WTC11 (cell line): ENCODE measurements around the gene SLC25A2. TPM values are rescaled to one million over a fixed set of nuclear protein-coding genes. Genes with fewer than 3 reads are reported as not detected.

ENCODE experiments used
- ATAC-seq: fragments of 200-7000 bp; cut with Tn5 transposase; 2 replicates; pipeline ENCODE4 v1.10.0; 2021; ENCODE audit warnings: mild to moderate bottlenecking, moderate library complexity
- CTCF ChIA-PET: fragments of 300-600 bp; sonication (Branson Sonifier 250); formaldehyde crosslinking; loops from one replicate; lab custom pipeline; 2021; ENCODE audit warnings: antibody characterized with exemption; lab: Charles Lee
- POLR2A ChIA-PET: fragments of 350-600 bp; sonication (Branson Sonifier 250); formaldehyde crosslinking; loops from one replicate; lab custom pipeline; 2021; ENCODE audit warnings: antibody characterized with exemption; lab: Charles Lee
- DNase-seq: peaks from one replicate; pipeline ENCODE4 v3.0.0; 2021; ENCODE audit warnings: low spot score
- H3K27ac Mint-ChIP-seq: 2 replicates; pipeline ENCODE4 v1.8.0; 2021; ENCODE audit warnings: mixed read lengths
- H3K27me3 Mint-ChIP-seq: 2 replicates; pipeline ENCODE4 v1.8.0; 2021; ENCODE audit warnings: low read depth, mild to moderate bottlenecking, moderate library complexity, mixed read lengths
- H3K36me3 Mint-ChIP-seq: 2 replicates; pipeline ENCODE4 v1.8.0; 2021; ENCODE audit warnings: mixed read lengths
- H3K4me1 Mint-ChIP-seq: 2 replicates; pipeline ENCODE4 v1.8.0; 2022; ENCODE audit warnings: mixed read lengths
- H3K4me3 Mint-ChIP-seq: 2 replicates; pipeline ENCODE4 v1.8.0; 2021; ENCODE audit warnings: mild to moderate bottlenecking, moderate library complexity, mixed read lengths
- H3K9me3 Mint-ChIP-seq: 2 replicates; pipeline ENCODE4 v1.8.0; 2021; ENCODE audit warnings: mixed read lengths
- ATF6 ChIP-seq: sonication (generic); formaldehyde crosslinking; IDR thresholded peaks from 2 replicates; pipeline ENCODE4 v1.8.1; 2023; ENCODE audit warnings: mild to moderate bottlenecking, missing genetic modification reagents
- CREM ChIP-seq: sonication (generic); formaldehyde crosslinking; IDR thresholded peaks from 2 replicates; pipeline ENCODE4 v1.8.1; 2022; ENCODE audit warnings: mild to moderate bottlenecking, missing genetic modification reagents, moderate library complexity
- EMX1 ChIP-seq: fragments of 250-450 bp; sonication (Bioruptor Pico); IDR thresholded peaks from 2 replicates; pipeline ENCODE4 v1.8.0; 2021; ENCODE audit warnings: mild to moderate bottlenecking
- ERG ChIP-seq: fragments of 250-450 bp; sonication (Bioruptor Pico); IDR thresholded peaks from 2 replicates; pipeline ENCODE4 v1.8.0; 2021; ENCODE audit warnings: mild to moderate bottlenecking
- ESRRA ChIP-seq: sonication (generic); formaldehyde crosslinking; IDR thresholded peaks from 2 replicates; pipeline ENCODE4 v1.8.1; 2022; ENCODE audit warnings: mild to moderate bottlenecking, missing genetic modification reagents, borderline replicate concordance
- ETV6 ChIP-seq: sonication (generic); formaldehyde crosslinking; IDR thresholded peaks from 2 replicates; pipeline ENCODE4 v1.8.1; 2022; ENCODE audit warnings: mild to moderate bottlenecking, missing genetic modification reagents
- FOXK1 ChIP-seq: sonication (generic); formaldehyde crosslinking; IDR thresholded peaks from 2 replicates; pipeline ENCODE4 v1.8.0; 2022; ENCODE audit warnings: mild to moderate bottlenecking, moderate library complexity, missing genetic modification reagents
- GRHL2 ChIP-seq: fragments of 250-450 bp; sonication (Bioruptor Pico); IDR thresholded peaks from 2 replicates; pipeline ENCODE4 v1.8.0; 2022; ENCODE audit warnings: mild to moderate bottlenecking, moderate library complexity; ENCODE audit not compliant: insufficient replicate concordance, severe bottlenecking
- HMGXB4 ChIP-seq: sonication (generic); formaldehyde crosslinking; IDR thresholded peaks from 2 replicates; pipeline ENCODE4 v1.8.1; 2023; ENCODE audit warnings: mild to moderate bottlenecking, moderate library complexity, missing genetic modification reagents
- JUN ChIP-seq: sonication (generic); formaldehyde crosslinking; IDR thresholded peaks from 2 replicates; pipeline ENCODE4 v1.8.0; 2023; ENCODE audit warnings: mild to moderate bottlenecking, missing genetic modification reagents
- MLX ChIP-seq: sonication (generic); formaldehyde crosslinking; IDR thresholded peaks from 2 replicates; pipeline ENCODE4 v1.8.1; 2023; ENCODE audit warnings: mild to moderate bottlenecking, missing genetic modification reagents, moderate library complexity
- OVOL2 ChIP-seq: fragments of 250-450 bp; sonication (Bioruptor Pico); IDR thresholded peaks from 2 replicates; pipeline ENCODE4 v1.9.0; 2021; ENCODE audit warnings: mild to moderate bottlenecking, borderline replicate concordance
- RELA ChIP-seq: sonication (generic); formaldehyde crosslinking; IDR thresholded peaks from 2 replicates; pipeline ENCODE4 v1.8.1; 2022; ENCODE audit warnings: missing genetic modification reagents, mild to moderate bottlenecking, borderline replicate concordance
- RORB ChIP-seq: fragments of 250-450 bp; sonication (Bioruptor Pico); IDR thresholded peaks from 2 replicates; pipeline ENCODE4 v1.9.0; 2021; ENCODE audit warnings: mild to moderate bottlenecking
- SMAD4 ChIP-seq: sonication (generic); formaldehyde crosslinking; IDR thresholded peaks from 2 replicates; pipeline ENCODE4 v1.8.0; 2022; ENCODE audit warnings: mild to moderate bottlenecking, missing genetic modification reagents
- TEAD1 ChIP-seq: sonication (generic); formaldehyde crosslinking; IDR thresholded peaks from 2 replicates; pipeline ENCODE4 v1.8.0; 2022; ENCODE audit warnings: mild to moderate bottlenecking, missing genetic modification reagents
- ZNF138 ChIP-seq: sonication (generic); formaldehyde crosslinking; conservative IDR thresholded peaks from 2 replicates; pipeline ENCODE4 v1.8.1; 2022; ENCODE audit warnings: mild to moderate bottlenecking, moderate library complexity, missing genetic modification reagents
- ZNF317 ChIP-seq: sonication (generic); formaldehyde crosslinking; IDR thresholded peaks from 2 replicates; pipeline ENCODE4 v1.8.1; 2023; ENCODE audit warnings: low read depth, mild to moderate bottlenecking, moderate library complexity, missing genetic modification reagents, borderline replicate concordance
- ZNF416 ChIP-seq: fragments of 250-450 bp; sonication (Bioruptor Pico); IDR thresholded peaks from 2 replicates; pipeline ENCODE4 v1.9.0; 2021; ENCODE audit warnings: mild to moderate bottlenecking, inconsistent platforms
- total RNA-seq: library from RNA; stranded (reverse); gene quantifications from 3 replicates; pipeline ENCODE4 v1.2.3, GENCODE V29; 2021
- TF ChIP-seq, protein P1 (sequence below): fragments of 200-600 bp; IDR thresholded peaks from 2 replicates; pipeline ENCODE4 v1.8.0; 2022; ENCODE audit warnings: antibody characterized with exemption
- TF ChIP-seq, protein P2 (sequence below): sonication (generic); formaldehyde crosslinking; IDR thresholded peaks from 2 replicates; pipeline ENCODE4 v1.8.0; 2023; ENCODE audit warnings: mild to moderate bottlenecking, missing genetic modification reagents

Gene SLC25A2
- total RNA-seq, 1 experiment from 2014 or later = 0.24 TPM

DNA sequence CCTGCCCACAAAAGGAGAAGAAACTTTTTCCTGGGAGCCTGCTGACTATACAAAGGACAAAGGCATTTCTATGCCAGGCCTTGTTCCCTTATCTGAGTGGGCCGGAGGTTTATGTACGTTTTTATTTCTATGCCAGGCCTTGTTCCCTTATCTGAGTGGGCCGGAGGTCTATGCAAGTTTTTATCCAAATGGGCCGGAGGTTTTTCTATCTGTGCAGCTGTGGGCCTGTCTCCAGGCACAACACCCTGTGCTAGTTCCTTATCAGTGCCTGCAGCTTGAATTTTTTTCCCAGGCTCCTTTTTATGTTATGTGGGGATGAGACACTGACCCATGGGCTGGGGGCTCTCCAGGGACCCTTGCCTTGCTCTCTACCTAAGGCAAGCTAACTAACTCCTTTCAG is 5.5 kb downstream of the SLC25A2 start:
- Mint-ChIP-seq H3K36me3 (no peaks in the 10 kb centered on the region), H3K9me3 (peaks cover 3% of the 10 kb centered on the region; the same call in 1 of the 2 replicates), H3K27me3 (no peaks in the 10 kb centered on the region), H3K27ac (no peak overlapping the region), H3K4me1 (no peaks in the 10 kb centered on the region), H3K4me3 (no peak overlapping the region)
- CTCF ChIA-PET = interaction anchor here (1.0 kb wide), 1 partner anchor 75 kb away, joined by 3 read pairs; the partner anchor contains the start of gene PCDHB14
- POLR2A ChIA-PET = no interaction called here
- no peak for DNase-seq
- ATAC-seq = no peak
- TF ChIP-seq ERG (CRISPR knock-in tag) = no peak
- TF ChIP-seq ETV6 (CRISPR knock-in tag) = no peak
- TF ChIP-seq, protein P1, sequence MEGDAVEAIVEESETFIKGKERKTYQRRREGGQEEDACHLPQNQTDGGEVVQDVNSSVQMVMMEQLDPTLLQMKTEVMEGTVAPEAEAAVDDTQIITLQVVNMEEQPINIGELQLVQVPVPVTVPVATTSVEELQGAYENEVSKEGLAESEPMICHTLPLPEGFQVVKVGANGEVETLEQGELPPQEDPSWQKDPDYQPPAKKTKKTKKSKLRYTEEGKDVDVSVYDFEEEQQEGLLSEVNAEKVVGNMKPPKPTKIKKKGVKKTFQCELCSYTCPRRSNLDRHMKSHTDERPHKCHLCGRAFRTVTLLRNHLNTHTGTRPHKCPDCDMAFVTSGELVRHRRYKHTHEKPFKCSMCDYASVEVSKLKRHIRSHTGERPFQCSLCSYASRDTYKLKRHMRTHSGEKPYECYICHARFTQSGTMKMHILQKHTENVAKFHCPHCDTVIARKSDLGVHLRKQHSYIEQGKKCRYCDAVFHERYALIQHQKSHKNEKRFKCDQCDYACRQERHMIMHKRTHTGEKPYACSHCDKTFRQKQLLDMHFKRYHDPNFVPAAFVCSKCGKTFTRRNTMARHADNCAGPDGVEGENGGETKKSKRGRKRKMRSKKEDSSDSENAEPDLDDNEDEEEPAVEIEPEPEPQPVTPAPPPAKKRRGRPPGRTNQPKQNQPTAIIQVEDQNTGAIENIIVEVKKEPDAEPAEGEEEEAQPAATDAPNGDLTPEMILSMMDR = no peak
- TF ChIP-seq, protein P2, sequence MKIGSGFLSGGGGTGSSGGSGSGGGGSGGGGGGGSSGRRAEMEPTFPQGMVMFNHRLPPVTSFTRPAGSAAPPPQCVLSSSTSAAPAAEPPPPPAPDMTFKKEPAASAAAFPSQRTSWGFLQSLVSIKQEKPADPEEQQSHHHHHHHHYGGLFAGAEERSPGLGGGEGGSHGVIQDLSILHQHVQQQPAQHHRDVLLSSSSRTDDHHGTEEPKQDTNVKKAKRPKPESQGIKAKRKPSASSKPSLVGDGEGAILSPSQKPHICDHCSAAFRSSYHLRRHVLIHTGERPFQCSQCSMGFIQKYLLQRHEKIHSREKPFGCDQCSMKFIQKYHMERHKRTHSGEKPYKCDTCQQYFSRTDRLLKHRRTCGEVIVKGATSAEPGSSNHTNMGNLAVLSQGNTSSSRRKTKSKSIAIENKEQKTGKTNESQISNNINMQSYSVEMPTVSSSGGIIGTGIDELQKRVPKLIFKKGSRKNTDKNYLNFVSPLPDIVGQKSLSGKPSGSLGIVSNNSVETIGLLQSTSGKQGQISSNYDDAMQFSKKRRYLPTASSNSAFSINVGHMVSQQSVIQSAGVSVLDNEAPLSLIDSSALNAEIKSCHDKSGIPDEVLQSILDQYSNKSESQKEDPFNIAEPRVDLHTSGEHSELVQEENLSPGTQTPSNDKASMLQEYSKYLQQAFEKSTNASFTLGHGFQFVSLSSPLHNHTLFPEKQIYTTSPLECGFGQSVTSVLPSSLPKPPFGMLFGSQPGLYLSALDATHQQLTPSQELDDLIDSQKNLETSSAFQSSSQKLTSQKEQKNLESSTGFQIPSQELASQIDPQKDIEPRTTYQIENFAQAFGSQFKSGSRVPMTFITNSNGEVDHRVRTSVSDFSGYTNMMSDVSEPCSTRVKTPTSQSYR (CRISPR knock-in tag) = no peak
- no peak for TF ChIP-seq CREM (CRISPR knock-in tag)
- TF ChIP-seq RELA = no peak
- TF ChIP-seq TEAD1 (CRISPR knock-in tag) = no peak
- TF ChIP-seq OVOL2 = no peak
- TF ChIP-seq SMAD4 = no peak
- TF ChIP-seq ESRRA (CRISPR knock-in tag) = no peak
- no peak for TF ChIP-seq JUN (CRISPR knock-in tag)
- no peak for TF ChIP-seq ATF6 (CRISPR knock-in tag)
- no peak for TF ChIP-seq ZNF138 (CRISPR knock-in tag)
- TF ChIP-seq GRHL2 (CRISPR knock-in tag) = no peak
- TF ChIP-seq, all 79 proteins: peak for 0

DNA sequence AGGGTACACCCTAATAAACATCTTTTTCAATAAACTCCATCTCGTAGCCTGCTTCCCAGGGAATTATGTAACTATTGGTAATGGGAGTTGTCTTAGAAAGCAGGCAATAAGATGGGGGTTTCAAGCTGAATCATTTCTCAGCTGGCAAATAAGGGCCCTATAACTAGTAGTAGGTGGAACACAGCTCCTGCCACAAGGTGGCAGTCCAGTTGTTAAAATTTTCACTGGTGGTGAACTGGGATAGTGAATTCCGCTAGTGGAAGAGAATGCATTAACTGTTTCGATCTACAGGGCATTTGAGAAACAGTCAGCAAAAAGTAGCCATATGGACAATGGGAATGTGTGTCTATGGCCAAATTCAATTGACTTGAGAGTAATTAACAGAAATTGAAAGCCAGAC is 30.9 kb downstream of the SLC25A2 start:
- no peak overlapping the region for H3K4me3 Mint-ChIP-seq
- H3K27me3 Mint-ChIP-seq = no peaks in the 10 kb centered on the region
- DNase-seq = peak; percentile 47
- H3K4me1 Mint-ChIP-seq = no peaks in the 10 kb centered on the region
- ATAC-seq = peak; percentile 89
- ChIA-PET CTCF (interaction anchor here (0.6 to 2.2 kb wide), 37 partner anchors 12 to 295 kb away, joined by 3 to 39 read pairs (median 5); partner anchors contain the start of genes PCDHB10, PCDHB11, PCDHB14 and PCDHB15), POLR2A (interaction anchor here (0.5 to 0.8 kb wide), 2 partner anchors 50 to 104 kb away, joined by 3 to 4 read pairs; partner anchors contain the start of gene PCDHB14)
- H3K36me3 Mint-ChIP-seq = peaks cover 11% of the 10 kb centered on the region
- no peak overlapping the region for H3K27ac Mint-ChIP-seq
- H3K9me3 Mint-ChIP-seq = peaks cover 54% of the 10 kb centered on the region
- TF ChIP-seq FOXK1 (CRISPR knock-in tag) = no peak
- TF ChIP-seq MLX (CRISPR knock-in tag) = no peak
- no peak for TF ChIP-seq ZNF317
- TF ChIP-seq GRHL2 (CRISPR knock-in tag) = no peak
- TF ChIP-seq, protein P2 (CRISPR knock-in tag) = no peak
- no peak for TF ChIP-seq EMX1 (CRISPR knock-in tag)
- TF ChIP-seq RORB (CRISPR knock-in tag) = no peak
- TF ChIP-seq HMGXB4 (CRISPR knock-in tag) = no peak
- no peak for TF ChIP-seq ZNF416
